NB4 (cell line): Measurements from ENCODE around the gene CORO1C.
"Not testable (repeated sequence)": the region's sequence is repeated elsewhere in the genome, so short reads cannot be mapped to it uniquely, and the experiment has no call there.

ENCODE experiments used
- DNase-seq: peaks from one replicate; pipeline ENCODE4 v3.0.0; 2010; ENCODE audit warnings: low read depth
- H3K4me3 ChIP-seq: one replicate; pipeline ENCODE4 v1.5.1; 2011; ENCODE audit warnings: mild to moderate bottlenecking, low read depth, low read length, moderate library complexity
- MAX ChIP-seq: IDR thresholded peaks from 2 replicates; pipeline ENCODE4 v1.6.1; 2011; ENCODE audit warnings: low read depth, low read length
- MYC ChIP-seq: IDR thresholded peaks from 2 replicates; pipeline ENCODE4 v1.6.1; 2011; ENCODE audit warnings: low read depth, low read length
- POLR2A ChIP-seq: IDR thresholded peaks from 2 replicates; pipeline ENCODE4 v1.6.1; 2011; ENCODE audit warnings: mild to moderate bottlenecking; ENCODE audit not compliant: insufficient read length; ENCODE audit errors: extremely low read depth
- TF ChIP-seq, protein P1 (sequence below): IDR thresholded peaks from one replicate; pipeline ENCODE4 v1.5.1; 2012; ENCODE audit warnings: low read depth, low read length

Gene CORO1C

GRCh38 chr12:108663324-108664015 lies 67.8 kb downstream of the CORO1C start:
- TF ChIP-seq MYC, result no peak
- no peak overlapping the region for H3K4me3 ChIP-seq
- no peak for DNase-seq

DNA sequence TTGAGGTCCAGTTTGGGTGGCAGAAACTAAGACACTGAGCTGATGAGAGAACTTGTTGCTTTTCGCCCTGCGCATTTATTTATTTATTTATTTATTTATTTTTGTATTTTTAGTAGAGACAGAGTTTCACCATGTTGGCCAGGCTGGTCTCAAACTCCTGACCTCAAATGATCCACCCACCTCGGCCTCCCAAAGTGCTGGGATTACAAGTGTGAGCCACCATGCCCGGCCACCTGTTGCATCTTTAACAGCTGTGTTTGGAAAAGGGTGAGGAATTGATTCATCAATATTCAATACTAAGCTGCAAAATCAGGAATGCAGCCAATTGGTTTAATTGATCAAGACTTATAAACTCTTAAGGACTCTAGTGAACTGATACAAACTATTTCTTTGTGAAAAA lies 73.2 kb downstream of the CORO1C start:
- H3K4me3 ChIP-seq, DNase-seq: not testable (repeated sequence)

DNA sequence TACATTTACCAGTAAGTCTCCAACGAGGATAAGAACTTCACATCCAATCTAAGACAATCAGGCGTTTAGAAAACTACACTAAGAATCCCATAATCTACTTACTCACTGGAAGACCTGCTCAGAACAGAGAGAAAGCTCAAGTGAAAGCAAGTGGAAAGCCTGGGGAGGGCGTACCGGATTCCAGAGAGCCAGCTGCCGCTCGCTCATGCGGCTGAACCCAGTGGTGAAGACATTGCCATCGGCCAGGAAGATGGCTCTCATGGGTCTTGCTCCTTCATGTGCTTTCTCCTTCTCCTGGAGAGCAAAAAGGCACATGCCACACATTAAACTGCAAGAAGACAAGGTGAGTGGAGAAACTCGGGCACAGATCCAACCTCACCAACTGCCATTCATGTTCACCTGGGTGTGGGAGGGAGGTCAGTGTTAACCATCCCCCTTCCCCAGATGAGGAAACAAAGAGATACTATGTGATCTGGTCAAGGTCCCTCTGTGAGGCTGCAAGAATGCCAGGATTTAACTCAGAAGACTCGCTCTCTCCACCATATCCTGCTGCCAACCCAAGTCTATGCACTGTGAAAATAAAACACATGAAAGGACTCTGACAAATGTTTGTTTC lies 74.1 kb downstream of the CORO1C start:
- TF ChIP-seq POLR2A (no peak), MAX (no peak), MYC (no peak)
- TF ChIP-seq, protein P1, sequence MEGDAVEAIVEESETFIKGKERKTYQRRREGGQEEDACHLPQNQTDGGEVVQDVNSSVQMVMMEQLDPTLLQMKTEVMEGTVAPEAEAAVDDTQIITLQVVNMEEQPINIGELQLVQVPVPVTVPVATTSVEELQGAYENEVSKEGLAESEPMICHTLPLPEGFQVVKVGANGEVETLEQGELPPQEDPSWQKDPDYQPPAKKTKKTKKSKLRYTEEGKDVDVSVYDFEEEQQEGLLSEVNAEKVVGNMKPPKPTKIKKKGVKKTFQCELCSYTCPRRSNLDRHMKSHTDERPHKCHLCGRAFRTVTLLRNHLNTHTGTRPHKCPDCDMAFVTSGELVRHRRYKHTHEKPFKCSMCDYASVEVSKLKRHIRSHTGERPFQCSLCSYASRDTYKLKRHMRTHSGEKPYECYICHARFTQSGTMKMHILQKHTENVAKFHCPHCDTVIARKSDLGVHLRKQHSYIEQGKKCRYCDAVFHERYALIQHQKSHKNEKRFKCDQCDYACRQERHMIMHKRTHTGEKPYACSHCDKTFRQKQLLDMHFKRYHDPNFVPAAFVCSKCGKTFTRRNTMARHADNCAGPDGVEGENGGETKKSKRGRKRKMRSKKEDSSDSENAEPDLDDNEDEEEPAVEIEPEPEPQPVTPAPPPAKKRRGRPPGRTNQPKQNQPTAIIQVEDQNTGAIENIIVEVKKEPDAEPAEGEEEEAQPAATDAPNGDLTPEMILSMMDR, result no peak
- DNase-seq, result no peak
- H3K4me3 ChIP-seq, result no peak overlapping the region

DNA sequence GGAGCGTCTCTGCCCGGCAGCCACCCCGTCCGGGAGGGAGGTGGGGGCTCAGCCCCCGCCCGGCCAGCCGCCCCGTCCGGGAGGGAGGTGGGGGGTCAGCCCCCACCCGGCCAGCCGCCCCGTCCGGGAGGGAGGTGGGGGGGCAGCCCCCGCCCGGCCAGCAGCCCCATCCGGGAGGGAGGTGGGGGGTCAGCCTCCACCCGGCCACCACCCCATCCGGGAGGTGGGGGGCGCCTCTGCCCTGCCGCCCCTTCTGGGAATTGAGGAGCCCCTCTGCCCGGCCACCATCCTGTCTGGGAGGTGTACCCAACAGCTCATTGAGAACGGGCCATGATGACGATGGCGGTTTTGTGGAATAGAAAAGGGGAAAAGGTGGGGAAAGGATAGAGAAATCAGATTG lies 75.1 kb downstream of the CORO1C start:
- DNase-seq, result not testable (repeated sequence)

DNA sequence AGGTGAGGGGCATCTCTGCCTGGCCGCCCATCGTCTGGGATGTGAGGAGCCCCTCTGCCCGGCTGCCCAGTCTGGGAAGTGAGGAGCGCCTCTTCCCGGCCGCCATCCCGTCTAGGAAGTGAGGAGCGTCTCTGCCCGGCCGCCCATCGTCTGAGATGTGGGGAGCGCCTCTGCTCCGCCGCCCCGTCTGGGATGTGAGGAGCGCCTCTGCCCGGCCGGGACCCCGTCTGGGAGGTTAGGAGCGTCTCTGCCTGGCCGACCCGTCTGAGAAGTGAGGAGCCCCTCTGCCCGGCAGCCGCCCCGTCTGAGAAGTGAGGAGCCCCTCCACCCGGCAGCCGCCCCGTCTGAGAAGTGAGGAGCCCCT lies 75.5 kb downstream of the CORO1C start:
- H3K4me3 ChIP-seq, DNase-seq: not testable (repeated sequence)

More for the DNA sequence above, 75.1 kb downstream of the CORO1C start:
- H3K4me3 ChIP-seq, result not testable (repeated sequence)

GRCh38 chr12:108654622-108655021 lies 76.7 kb downstream of the CORO1C start:
- not testable (repeated sequence) for H3K4me3 ChIP-seq, DNase-seq

- no peak for DNase-seq
- H3K4me3 ChIP-seq, result no peak overlapping the region
- TF ChIP-seq POLR2A (no peak), MAX (no peak), MYC (no peak)
- TF ChIP-seq, protein P1, result no peak
Observed at GRCh38 chr12:108653922-108654321, 77.4 kb downstream of the CORO1C start.

GRCh38 chr12:108653082-108653516 lies 78.2 kb downstream of the CORO1C start:
- no peak for DNase-seq
- TF ChIP-seq MYC (no peak), POLR2A (no peak), MAX (no peak)
- TF ChIP-seq, protein P1, result no peak
- H3K4me3 ChIP-seq, result no peak overlapping the region

DNA sequence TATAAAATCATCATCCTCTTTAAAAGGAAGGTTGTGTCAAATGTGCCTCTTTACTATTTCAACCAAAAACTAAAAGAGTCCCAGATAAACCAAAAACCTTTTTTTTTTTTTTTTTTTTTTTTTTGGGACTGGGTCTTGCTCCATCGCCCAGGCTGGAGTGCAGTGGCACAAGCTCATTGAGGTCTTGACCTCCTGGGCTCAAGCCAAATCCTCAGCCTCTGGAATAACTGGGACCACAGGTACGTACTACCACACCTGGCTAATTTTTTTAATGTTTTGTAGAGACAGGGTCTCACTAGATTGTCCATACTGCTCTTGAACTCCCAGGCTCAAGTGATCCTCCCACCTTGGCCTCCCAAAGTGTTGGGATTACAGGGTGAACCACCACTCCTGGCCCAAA lies 81.2 kb downstream of the CORO1C start:
- TF ChIP-seq MYC (no peak), POLR2A (no peak), MAX (no peak)
- TF ChIP-seq, protein P1, result no peak
- H3K4me3 ChIP-seq, result no peak overlapping the region
- DNase-seq, result no peak
